ENCODE results near the gene ARMH3. TPM values are rescaled to one million over a fixed set of nuclear protein-coding genes. Genes with fewer than 3 reads are reported as not detected.
A peak's percentile ranks its signal among the peaks of the same experiment; 100 is the strongest.
"Not testable (repeated sequence)": the region's sequence is repeated elsewhere in the genome, so short reads cannot be mapped to it uniquely, and the experiment has no call there.

ARMH3 gene
- total RNA-seq, 2 experiments from 2014 or later, result 25.2 to 26.3 TPM

GRCh38 chr10:102067091-102067916 is 11.3 kb upstream of the ARMH3 start:
- Mint-ChIP-seq H3K36me3 (ENCODE audit: low read depth) (peaks cover 12% of the 10 kb centered on the region), H3K27ac (peak overlapping the region; percentile 86), H3K4me1 (ENCODE audit: low read depth) (peaks cover 26% of the 10 kb centered on the region), H3K27me3 (ENCODE audit: low read depth) (no peaks in the 10 kb centered on the region), H3K4me3 (peak overlapping the region; percentile 40), H3K9me3 (ENCODE audit: insufficient read depth) (no peaks in the 10 kb centered on the region)
- no peak for ATAC-seq
- POLR2A ChIA-PET, result interaction anchor here (1.0 to 1.6 kb wide), 3 partner anchors 11 to 14 kb away, joined by 3 to 6 read pairs (median 5); partner anchors contain the start of gene ARMH3
- no peak for DNase-seq
- CTCF ChIA-PET, result interaction anchor here (0.6 to 5.7 kb wide), 8 partner anchors 8 to 226 kb away, joined by 3 to 44 read pairs (median 4); no protein-coding TSS in a partner anchor

- ChIA-PET POLR2A (interaction anchor here (0.6 to 1.1 kb wide), 3 partner anchors 10 to 33 kb away, joined by 3 to 5 read pairs (median 3); partner anchors contain the start of gene ARMH3), CTCF (interaction anchor here (0.8 to 5.7 kb wide), 5 partner anchors 9 to 225 kb away, joined by 3 to 44 read pairs (median 3); no protein-coding TSS in a partner anchor)
- Mint-ChIP-seq H3K4me1 (ENCODE audit: low read depth) (peaks cover 26% of the 10 kb centered on the region), H3K4me3 (peak overlapping the region; percentile 85), H3K9me3 (ENCODE audit: insufficient read depth) (no peaks in the 10 kb centered on the region), H3K27ac (peak overlapping the region; percentile 86), H3K36me3 (ENCODE audit: low read depth) (peaks cover 12% of the 10 kb centered on the region), H3K27me3 (ENCODE audit: low read depth) (no peaks in the 10 kb centered on the region)
- ATAC-seq, result no peak
- no peak for DNase-seq
Measured at GRCh38 chr10:102066399-102067088, 10.6 kb upstream of the ARMH3 start.

DNA sequence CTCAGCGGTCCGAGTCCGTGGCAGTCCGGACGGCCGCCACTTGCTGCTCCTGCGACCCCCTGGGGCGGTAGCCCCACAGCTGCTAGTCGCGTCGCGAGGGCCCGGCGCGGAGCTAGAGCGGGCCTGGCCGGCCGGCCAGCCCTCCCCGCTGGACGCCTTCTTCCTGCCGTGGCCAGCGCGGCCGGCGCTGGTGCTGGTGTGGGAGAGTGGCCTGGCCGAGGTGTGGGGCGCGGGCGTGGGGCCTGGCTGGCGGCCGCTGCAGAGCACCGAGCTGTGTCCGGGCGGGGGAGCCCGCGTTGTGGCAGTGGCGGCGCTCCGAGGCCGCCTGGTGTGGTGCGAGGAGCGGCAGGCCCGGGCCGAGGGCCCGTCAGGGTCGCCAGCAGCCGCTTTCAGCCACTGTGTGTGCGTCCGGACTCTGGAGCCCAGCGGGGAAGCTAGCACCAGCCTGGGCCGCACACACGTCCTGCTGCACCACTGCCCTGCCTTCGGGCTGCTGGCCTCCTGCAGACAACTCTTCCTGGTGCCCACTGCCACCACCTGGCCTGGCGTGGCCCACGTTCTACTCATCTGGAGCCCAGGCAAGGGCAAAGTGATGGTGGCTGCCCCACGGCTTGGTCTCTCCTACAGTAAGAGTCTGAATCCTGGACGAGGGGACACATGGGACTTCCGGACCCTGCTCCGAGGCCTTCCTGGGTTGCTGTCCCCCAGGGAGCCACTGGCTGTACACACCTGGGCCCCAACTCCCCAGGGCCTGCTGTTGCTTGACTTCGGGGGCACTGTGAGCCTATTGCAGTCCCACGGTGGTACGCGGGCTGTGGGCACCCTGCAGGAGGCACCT is 9.8 kb upstream of the ARMH3 start:
- Mint-ChIP-seq H3K27me3 (ENCODE audit: low read depth) (no peaks in the 10 kb centered on the region), H3K4me3 (peak overlapping the region; percentile 85), H3K9me3 (ENCODE audit: insufficient read depth) (no peaks in the 10 kb centered on the region), H3K36me3 (ENCODE audit: low read depth) (peaks cover 12% of the 10 kb centered on the region), H3K27ac (peak overlapping the region; percentile 86), H3K4me1 (ENCODE audit: low read depth) (peaks cover 26% of the 10 kb centered on the region)
- ChIA-PET POLR2A (interaction anchor here (0.6 to 1.2 kb wide), 4 partner anchors 15 to 247 kb away, joined by 3 to 6 read pairs (median 3); partner anchors contain the start of gene OGA), CTCF (interaction anchor here (0.7 to 5.7 kb wide), 6 partner anchors 10 to 253 kb away, joined by 3 to 44 read pairs (median 3); no protein-coding TSS in a partner anchor)
- DNase-seq (peak; percentile 26), ATAC-seq (peak; percentile 17)

DNA sequence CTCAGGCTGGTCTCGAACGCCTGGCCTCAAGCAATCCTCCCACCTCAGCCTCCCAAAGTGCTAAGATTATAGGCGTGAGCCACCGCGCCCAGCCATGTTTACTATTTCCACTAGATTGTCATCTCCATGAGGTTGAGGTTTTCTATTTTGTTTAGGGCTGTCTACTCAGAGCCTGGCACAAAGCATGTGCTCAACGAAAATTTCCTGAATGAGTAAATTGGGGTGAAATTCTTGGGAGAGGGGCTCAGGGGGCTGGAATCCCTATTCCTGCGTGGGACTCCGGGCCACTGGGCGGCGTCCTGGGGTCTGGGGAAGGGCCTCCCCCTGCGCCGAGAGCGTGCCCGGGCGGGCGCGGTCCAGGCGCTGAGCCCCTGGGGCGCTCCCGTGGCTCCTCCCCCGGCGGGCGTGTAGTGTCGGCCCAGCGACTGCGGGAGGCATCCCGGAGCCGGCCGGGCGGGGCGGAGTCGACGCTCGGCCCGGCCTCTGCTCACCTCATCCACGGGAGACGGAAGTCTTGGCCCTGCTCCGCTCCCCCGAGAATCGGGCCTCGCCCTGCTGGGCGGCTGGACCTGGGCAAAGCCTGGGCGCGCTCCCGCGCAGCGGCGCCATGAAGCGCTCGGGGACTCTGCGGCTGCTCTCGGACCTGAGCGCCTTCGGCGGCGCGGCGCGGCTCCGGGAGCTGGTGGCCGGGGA is 9.0 kb upstream of the ARMH3 start, which contains the start of gene HPS6:
Gene HPS6, plus strand, starts transcription at position 482 of the 693 bp plus-strand sequence. Its CDS starts 126 bp downstream, at position 608.
- Mint-ChIP-seq H3K27ac (peak within 1 kb of the TSS; percentile 88), H3K36me3 (ENCODE audit: low read depth) (peaks cover 12% of the 10 kb centered on the region)
- ATAC-seq, result peak; percentile 99

DNA sequence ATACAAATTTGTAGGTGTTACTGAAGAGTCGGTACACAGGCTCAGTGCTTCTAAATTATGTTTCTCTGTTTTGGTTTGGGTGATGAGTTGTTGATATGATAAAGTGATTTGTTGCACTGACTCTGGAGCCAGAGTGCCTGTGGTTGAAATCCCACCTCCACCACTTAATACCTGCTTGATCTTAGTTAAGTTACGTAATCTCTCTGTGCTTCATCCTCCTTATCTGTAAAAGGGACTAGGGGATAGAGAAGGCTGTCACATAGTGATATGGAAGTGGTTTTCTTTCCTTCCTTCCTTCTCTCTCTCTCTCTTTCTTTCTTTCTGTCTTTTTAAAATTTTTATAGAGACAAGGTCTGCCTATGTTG is 8.5 kb upstream of the ARMH3 start:
- H3K4me3 Mint-ChIP-seq, result peak overlapping the region; percentile 80
- H3K36me3 Mint-ChIP-seq (ENCODE audit: low read depth), result peaks cover 11% of the 10 kb centered on the region
- POLR2A ChIA-PET, result no interaction called here
- H3K27ac Mint-ChIP-seq, result peak overlapping the region; percentile 88
- DNase-seq, result no peak
- no peak for ATAC-seq
- CTCF ChIA-PET, result interaction anchor here (1.6 kb wide), 1 partner anchor 223 kb away, joined by 4 read pairs; no protein-coding TSS in a partner anchor
- H3K9me3 Mint-ChIP-seq (ENCODE audit: insufficient read depth), result no peaks in the 10 kb centered on the region
- no peaks in the 10 kb centered on the region for H3K27me3 Mint-ChIP-seq (ENCODE audit: low read depth)
- peaks cover 26% of the 10 kb centered on the region for H3K4me1 Mint-ChIP-seq (ENCODE audit: low read depth)

More for the DNA sequence above, 9.0 kb upstream of the ARMH3 start, which contains the start of gene HPS6:
- peaks cover 26% of the 10 kb centered on the region for H3K4me1 Mint-ChIP-seq (ENCODE audit: low read depth)
- no peaks in the 10 kb centered on the region for H3K27me3 Mint-ChIP-seq (ENCODE audit: low read depth)
- peak within 1 kb of the TSS; percentile 85 for H3K4me3 Mint-ChIP-seq
- CTCF ChIA-PET, result interaction anchor here (0.8 to 5.7 kb wide), 4 partner anchors 10 to 228 kb away, joined by 3 to 44 read pairs (median 3); no protein-coding TSS in a partner anchor
- POLR2A ChIA-PET, result interaction anchor here (1.2 kb wide), 2 partner anchors 86 to 247 kb away, joined by 3 to 6 read pairs; partner anchors contain the start of gene OGA
- H3K9me3 Mint-ChIP-seq (ENCODE audit: insufficient read depth), result no peaks in the 10 kb centered on the region
- DNase-seq, result peak; percentile 91

DNA sequence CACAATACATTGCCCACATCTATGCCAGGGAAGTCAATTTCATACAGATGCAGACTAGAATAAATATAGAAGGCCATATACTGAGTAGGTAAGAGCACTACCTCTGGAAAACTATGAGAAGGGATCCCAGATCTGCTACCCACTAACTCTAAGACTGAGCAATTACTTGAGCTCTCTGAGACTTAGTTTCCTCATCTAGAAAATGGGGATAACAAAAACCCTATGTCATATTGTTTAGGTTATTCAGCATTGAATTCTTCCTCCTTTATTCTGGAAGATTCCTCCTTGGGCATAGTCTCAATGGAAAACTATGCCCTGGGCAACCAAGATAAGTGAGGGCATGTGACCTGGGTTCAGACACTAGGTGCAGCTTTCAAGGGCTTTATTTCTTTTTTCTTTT is 4.0 kb upstream of the ARMH3 start:
- H3K36me3 Mint-ChIP-seq (ENCODE audit: low read depth), result peaks cover 6% of the 10 kb centered on the region
- H3K27me3 Mint-ChIP-seq (ENCODE audit: low read depth), result no peaks in the 10 kb centered on the region
- H3K9me3 Mint-ChIP-seq (ENCODE audit: insufficient read depth), result no peaks in the 10 kb centered on the region
- no peak for DNase-seq
- ATAC-seq, result no peak
- ChIA-PET CTCF (interaction anchor here (1.1 to 2.0 kb wide), 3 partner anchors 13 to 219 kb away, joined by 3 to 5 read pairs (median 4); no protein-coding TSS in a partner anchor), POLR2A (no interaction called here)
- H3K27ac Mint-ChIP-seq, result no peak overlapping the region
- H3K4me1 Mint-ChIP-seq (ENCODE audit: low read depth), result peaks cover 20% of the 10 kb centered on the region
- no peak overlapping the region for H3K4me3 Mint-ChIP-seq

DNA sequence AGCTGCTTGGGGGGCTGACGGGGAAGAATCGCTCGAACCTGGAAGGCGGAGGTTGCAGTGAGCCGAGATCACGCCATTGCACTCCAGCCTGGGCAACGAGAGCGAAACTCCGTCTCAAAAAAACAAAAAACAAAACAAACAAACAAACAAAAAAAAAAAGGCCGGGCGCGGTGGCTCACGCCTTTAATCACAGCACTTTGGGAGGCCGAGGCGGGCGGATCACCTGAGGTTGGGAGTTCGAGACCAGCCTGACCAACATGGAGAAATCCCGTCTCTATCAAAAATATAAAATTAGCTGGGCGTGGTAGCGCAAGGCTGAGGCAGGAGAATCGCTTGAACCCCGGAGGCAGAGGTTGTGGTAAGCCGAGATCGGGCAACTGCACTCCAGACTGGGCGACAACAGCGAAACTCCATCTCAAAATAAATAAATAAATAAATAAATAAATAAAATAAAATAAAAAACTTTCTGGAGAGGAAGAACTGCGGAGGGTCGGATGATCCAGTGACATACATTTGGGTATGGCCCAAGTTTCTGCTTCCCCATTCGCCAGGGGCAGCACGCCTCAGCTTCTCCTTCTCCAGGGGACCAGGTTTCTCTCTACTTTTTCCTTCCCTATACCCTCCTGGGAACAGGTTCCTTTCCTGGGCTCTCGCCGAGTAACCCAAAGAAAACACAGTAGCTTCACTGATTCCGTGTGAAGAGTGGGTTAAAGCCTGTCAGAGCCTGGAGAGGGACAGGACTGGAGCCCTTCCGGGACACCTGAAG is 909 bp downstream of the ARMH3 start:
- ChIA-PET POLR2A (interaction anchor here (0.7 to 2.0 kb wide), 5 partner anchors 12 to 239 kb away, joined by 3 to 6 read pairs (median 3); partner anchors contain the start of gene OGA), CTCF (interaction anchor here (0.8 to 2.4 kb wide), 6 partner anchors 11 to 214 kb away, joined by 3 to 11 read pairs (median 4); no protein-coding TSS in a partner anchor)
- H3K9me3 Mint-ChIP-seq (ENCODE audit: insufficient read depth); ATAC-seq; DNase-seq; H3K27me3 Mint-ChIP-seq (ENCODE audit: low read depth): not testable (repeated sequence)
- Mint-ChIP-seq H3K36me3 (ENCODE audit: low read depth) (peaks cover 10% of the 10 kb centered on the region), H3K4me1 (ENCODE audit: low read depth) (peaks cover 39% of the 10 kb centered on the region), H3K27ac (peak overlapping the region; percentile 98), H3K4me3 (peak overlapping the region; percentile 98)

DNA sequence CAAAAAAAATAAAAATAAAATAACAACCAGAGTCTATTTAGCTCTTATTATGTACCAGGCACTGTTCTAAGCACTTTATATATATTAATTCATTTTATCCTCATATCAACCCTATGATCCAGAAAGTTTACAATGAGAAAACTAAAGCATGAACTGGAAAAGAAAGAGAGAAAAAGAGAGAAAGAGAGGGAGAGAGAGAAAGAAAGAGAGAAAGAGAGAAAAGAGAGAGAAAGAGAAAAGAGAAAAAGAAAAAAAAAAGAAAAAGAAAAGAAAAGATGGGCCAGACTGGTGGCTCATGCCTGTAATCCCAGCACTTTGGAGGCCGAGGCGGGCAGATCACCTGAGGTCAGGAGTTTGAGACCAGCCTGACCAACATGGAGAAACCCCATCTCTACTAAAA is 9.9 kb downstream of the ARMH3 start:
- Mint-ChIP-seq H3K9me3 (ENCODE audit: insufficient read depth) (no peaks in the 10 kb centered on the region), H3K27ac (no peak overlapping the region), H3K36me3 (ENCODE audit: low read depth) (no peaks in the 10 kb centered on the region), H3K4me1 (ENCODE audit: low read depth) (peaks cover 6% of the 10 kb centered on the region), H3K4me3 (no peak overlapping the region), H3K27me3 (ENCODE audit: low read depth) (no peaks in the 10 kb centered on the region)
- DNase-seq (no peak), ATAC-seq (no peak)
- POLR2A ChIA-PET, result no interaction called here
- CTCF ChIA-PET, result interaction anchor here (0.6 to 1.0 kb wide), 2 partner anchors 36 to 158 kb away, joined by 3 read pairs; no protein-coding TSS in a partner anchor

DNA sequence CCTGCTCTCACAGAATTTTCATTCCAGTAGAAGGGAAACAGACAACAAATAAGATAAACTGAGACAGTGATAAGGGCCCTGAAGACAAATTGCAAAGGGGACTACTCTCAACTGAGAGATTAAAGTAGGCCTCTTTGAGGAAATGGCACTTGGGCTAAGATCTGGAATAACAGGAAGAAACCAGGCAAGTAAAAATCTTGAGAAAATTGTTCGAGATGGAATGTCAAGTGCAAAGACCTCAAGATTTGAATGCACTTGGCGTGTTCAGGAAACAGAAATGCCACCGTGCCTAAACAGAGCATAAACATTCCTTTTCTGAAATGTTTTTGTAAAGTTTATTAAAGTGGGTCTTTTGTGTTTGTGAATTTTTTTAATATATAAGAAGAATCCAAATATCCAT is 10.7 kb downstream of the ARMH3 start:
- ChIA-PET POLR2A (no interaction called here), CTCF (interaction anchor here (1.1 kb wide), 1 partner anchor 47 kb away, joined by 3 read pairs; no protein-coding TSS in a partner anchor)
- Mint-ChIP-seq H3K36me3 (ENCODE audit: low read depth) (no peaks in the 10 kb centered on the region), H3K27ac (no peak overlapping the region), H3K9me3 (ENCODE audit: insufficient read depth) (no peaks in the 10 kb centered on the region), H3K27me3 (ENCODE audit: low read depth) (no peaks in the 10 kb centered on the region), H3K4me1 (ENCODE audit: low read depth) (peaks cover 6% of the 10 kb centered on the region), H3K4me3 (no peak overlapping the region)
- DNase-seq (no peak), ATAC-seq (no peak)

Data from activated CD8-positive, alpha-beta T cell treated with anti-CD3 and anti-CD28 coated beads, Interleukin-2, amount 10 ng/mL, durations not matched to agents 7 days and 5 days (primary cell).